Uterus (tissue), 2 donors: ENCODE data around the gene WDFY1.

Experiments
- POLR2A ChIP-seq, 2 donors: fragments of 450-650 bp; IDR thresholded peaks; one replicate each; pipeline ENCODE4 v1.6.1; 2016; ENCODE audit warnings: antibody characterized with exemption in 2 of 2, mild to moderate bottlenecking in 1 of 2, moderate library complexity in 1 of 2
- TF ChIP-seq, protein P1 (sequence below), 4 experiments: fragments of 200-600 bp in 2 of 4; fragments of 450-650 bp in 2 of 4; sonication (generic) in 2 of 4; IDR thresholded peaks; one replicate each; pipeline ENCODE4 v1.5.1; 2016 to 2019; ENCODE audit warnings: antibody characterized with exemption in 4 of 4, mild to moderate bottlenecking in 2 of 4, moderate library complexity in 1 of 4

DNA sequence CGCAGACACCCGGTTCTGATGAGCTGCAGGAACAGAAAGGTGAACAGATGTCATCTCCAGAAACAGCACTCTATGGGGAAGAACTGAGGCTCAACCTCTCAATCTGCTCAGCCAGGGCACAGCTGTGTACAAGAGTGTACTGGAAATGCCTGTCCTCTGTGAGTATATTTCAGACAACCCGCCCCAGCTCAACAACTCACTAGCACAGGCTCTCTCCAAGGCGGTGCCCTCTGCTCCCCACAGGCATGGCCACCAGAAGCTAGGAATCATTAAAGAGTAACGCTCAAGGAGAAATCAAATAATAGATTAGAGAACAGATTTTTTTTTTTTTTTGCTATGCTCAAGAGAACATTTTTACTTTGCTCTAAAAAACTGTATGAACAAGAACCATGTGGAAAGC, 43.8 kb downstream of the WDFY1 start:
- TF ChIP-seq, protein P1, sequence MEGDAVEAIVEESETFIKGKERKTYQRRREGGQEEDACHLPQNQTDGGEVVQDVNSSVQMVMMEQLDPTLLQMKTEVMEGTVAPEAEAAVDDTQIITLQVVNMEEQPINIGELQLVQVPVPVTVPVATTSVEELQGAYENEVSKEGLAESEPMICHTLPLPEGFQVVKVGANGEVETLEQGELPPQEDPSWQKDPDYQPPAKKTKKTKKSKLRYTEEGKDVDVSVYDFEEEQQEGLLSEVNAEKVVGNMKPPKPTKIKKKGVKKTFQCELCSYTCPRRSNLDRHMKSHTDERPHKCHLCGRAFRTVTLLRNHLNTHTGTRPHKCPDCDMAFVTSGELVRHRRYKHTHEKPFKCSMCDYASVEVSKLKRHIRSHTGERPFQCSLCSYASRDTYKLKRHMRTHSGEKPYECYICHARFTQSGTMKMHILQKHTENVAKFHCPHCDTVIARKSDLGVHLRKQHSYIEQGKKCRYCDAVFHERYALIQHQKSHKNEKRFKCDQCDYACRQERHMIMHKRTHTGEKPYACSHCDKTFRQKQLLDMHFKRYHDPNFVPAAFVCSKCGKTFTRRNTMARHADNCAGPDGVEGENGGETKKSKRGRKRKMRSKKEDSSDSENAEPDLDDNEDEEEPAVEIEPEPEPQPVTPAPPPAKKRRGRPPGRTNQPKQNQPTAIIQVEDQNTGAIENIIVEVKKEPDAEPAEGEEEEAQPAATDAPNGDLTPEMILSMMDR (IDR thresholded peaks at IDR 0.05): no peak
- no peak for TF ChIP-seq POLR2A (IDR thresholded peaks at IDR 0.05)
